IMR-90 (cell line): ENCODE results near the gene SYT5. TPM values are rescaled to one million over a fixed set of nuclear protein-coding genes. Genes with fewer than 3 reads are reported as not detected.
A peak's percentile ranks its signal among the peaks of the same experiment; 100 is the strongest.

ENCODE experiments used
- ATAC-seq: fragments of 200-7000 bp; cut with Tn5 transposase; 2 replicates; pipeline ENCODE4 v1.9.1; 2020; ENCODE audit warnings: low read depth, mild to moderate bottlenecking, moderate library complexity
- BruUV-seq: library from RNA; stranded (reverse); fragments of 400-500 nt; replicated peaks from 2 replicates; lab custom pipeline; 2021; lab: Mats Ljungman, UMichigan
- CTCF ChIA-PET: fragments of 300-600 bp; formaldehyde crosslinking; extraction: SDS; loops from one replicate; lab custom pipeline; 2021; ENCODE audit warnings: antibody characterized with exemption; lab: Yijun Ruan, JAX
- POLR2A ChIA-PET: fragments of 300-600 bp; sonication (Branson Sonifier 250); formaldehyde crosslinking; loops from one replicate; lab custom pipeline; 2022; ENCODE audit warnings: antibody characterized with exemption; ENCODE audit not compliant: unreplicated experiment; lab: Charles Lee
- DNase-seq: peaks from one replicate; pipeline ENCODE4 v3.0.0; 2013
- H2AFZ ChIP-seq: replicated peaks from 2 replicates; pipeline ENCODE3; 2013; ENCODE audit warnings: low read length, mild to moderate bottlenecking; ENCODE audit not compliant: poor library complexity
- H2AK5ac ChIP-seq: 2 replicates; pipeline ENCODE4 v1.6.1; 2013; ENCODE audit warnings: low read depth, low read length, inconsistent platforms
- H2AK9ac ChIP-seq: replicated peaks from 2 replicates; pipeline ENCODE3; 2013; ENCODE audit warnings: mild to moderate bottlenecking, low read depth, low read length, moderate library complexity; ENCODE audit not compliant: poor library complexity
- H2BK120ac ChIP-seq: 2 replicates; pipeline ENCODE4 v1.6.1; 2013; ENCODE audit warnings: low read depth, low read length, inconsistent platforms
- H2BK15ac ChIP-seq: 3 replicates; pipeline ENCODE4 v1.6.1; 2013; ENCODE audit warnings: low read depth, low read length, inconsistent platforms
- H2BK20ac ChIP-seq: 2 replicates; pipeline ENCODE4 v1.6.1; 2013; ENCODE audit warnings: low read depth, mild to moderate bottlenecking, inconsistent platforms, low read length, moderate library complexity
- H2BK5ac ChIP-seq: 2 replicates; pipeline ENCODE4 v1.6.1; 2013; ENCODE audit warnings: mild to moderate bottlenecking, low read depth, low read length, inconsistent platforms; ENCODE audit not compliant: poor library complexity, severe bottlenecking
- H3K14ac ChIP-seq: replicated peaks from 2 replicates; pipeline ENCODE4 v1.6.1; 2013; ENCODE audit warnings: low read depth, low read length, inconsistent platforms
- H3K18ac ChIP-seq: 2 replicates; pipeline ENCODE4 v1.6.1; 2013; ENCODE audit warnings: low read depth, low read length, control low read depth
- H3K23ac ChIP-seq: 2 replicates; pipeline ENCODE4 v1.6.1; 2013; ENCODE audit warnings: low read depth, low read length, inconsistent platforms
- H3K27ac ChIP-seq: 2 replicates; pipeline ENCODE4 v1.5.1; 2013; ENCODE audit warnings: mild to moderate bottlenecking, control low read depth, low read length; ENCODE audit not compliant: insufficient read depth
- H3K27me3 ChIP-seq: 2 replicates; pipeline ENCODE4 v1.6.1; 2013; ENCODE audit warnings: low read length; ENCODE audit not compliant: control insufficient read depth, insufficient read depth
- H3K36me3 ChIP-seq: 2 replicates; pipeline ENCODE4 v1.6.1; 2013; ENCODE audit warnings: low read length, mixed read lengths; ENCODE audit not compliant: control insufficient read depth, insufficient read depth
- H3K4ac ChIP-seq: 2 replicates; pipeline ENCODE4 v1.6.1; 2013; ENCODE audit warnings: low read depth, low read length, inconsistent platforms
- H3K4me1 ChIP-seq: 2 replicates; pipeline ENCODE4 v1.6.1; 2013; ENCODE audit warnings: low read length, mixed read lengths; ENCODE audit not compliant: control insufficient read depth, insufficient read depth
- H3K4me2 ChIP-seq: 2 replicates; pipeline ENCODE4 v1.6.1; 2013; ENCODE audit warnings: low read depth, mild to moderate bottlenecking, control low read depth, low read length, moderate library complexity
- H3K4me3 ChIP-seq: 2 replicates; pipeline ENCODE4 v1.5.1; 2013; ENCODE audit warnings: low read depth, mild to moderate bottlenecking, control low read depth, low read length, moderate library complexity; ENCODE audit not compliant: insufficient read depth
- H3K56ac ChIP-seq: 2 replicates; pipeline ENCODE4 v1.6.1; 2013; ENCODE audit warnings: low read length, inconsistent platforms; ENCODE audit not compliant: insufficient read depth; ENCODE audit errors: extremely low read depth
- H3K79me1 ChIP-seq, 2 experiments: 2 replicates each; pipeline ENCODE4 v1.6.1; 2013; ENCODE audit warnings: low read length in 2 of 2, inconsistent platforms in 1 of 2, low read depth in 1 of 2
- H3K9ac ChIP-seq: 2 replicates; pipeline ENCODE4 v1.6.1; 2013; ENCODE audit warnings: low read depth, low read length, control low read depth
- H3K9me1 ChIP-seq: 2 replicates; pipeline ENCODE4 v1.6.1; 2013; ENCODE audit warnings: low read length, inconsistent platforms; ENCODE audit not compliant: insufficient read depth
- H3K9me3 ChIP-seq: 2 replicates; pipeline ENCODE4 v1.6.1; 2013; ENCODE audit warnings: low read length; ENCODE audit not compliant: control insufficient read depth, insufficient read depth
- H4K20me1 ChIP-seq: 2 replicates; pipeline ENCODE4 v1.6.1; 2013; ENCODE audit warnings: low read length, inconsistent platforms; ENCODE audit not compliant: insufficient read depth
- H4K5ac ChIP-seq: 2 replicates; pipeline ENCODE4 v1.6.1; 2013; ENCODE audit warnings: mild to moderate bottlenecking, low read depth, low read length, control low read depth
- H4K8ac ChIP-seq, 2 experiments: 2 replicates each; pipeline ENCODE4 v1.6.1; 2013; ENCODE audit warnings: low read depth in 2 of 2, low read length in 2 of 2, control low read depth in 1 of 2, inconsistent platforms in 1 of 2
- H4K91ac ChIP-seq: 2 replicates; pipeline ENCODE4 v1.6.1; 2013; ENCODE audit warnings: low read depth, low read length, inconsistent platforms; ENCODE audit not compliant: insufficient read depth
- BHLHE40 ChIP-seq: fragments of 150-350 bp; IDR thresholded peaks from 2 replicates; pipeline ENCODE4 v1.6.1; 2016; ENCODE audit warnings: mild to moderate bottlenecking, low read depth, low read length
- CEBPB ChIP-seq: IDR thresholded peaks from 2 replicates; pipeline ENCODE4 v1.6.1; 2012; ENCODE audit warnings: low read depth, low read length, improper control_type of control experiment
- CHD1 ChIP-seq: IDR thresholded peaks from 2 replicates; pipeline ENCODE4 v1.6.1; 2012; ENCODE audit warnings: low read depth, low read length, improper control_type of control experiment
- CTCF ChIP-seq: conservative IDR thresholded peaks from 2 replicates; pipeline ENCODE4 v1.5.1; 2012; ENCODE audit warnings: mild to moderate bottlenecking, low read depth, low read length, improper control_type of control experiment
- ELK1 ChIP-seq: fragments of 150-350 bp; IDR thresholded peaks from 2 replicates; pipeline ENCODE4 v1.6.1; 2016; ENCODE audit warnings: low read depth, mild to moderate bottlenecking, low read length, moderate library complexity, borderline replicate concordance
- FOS ChIP-seq: fragments of 150-350 bp; IDR thresholded peaks from 2 replicates; pipeline ENCODE4 v1.6.1; 2016; ENCODE audit warnings: low read depth, low read length
- MAFK ChIP-seq: IDR thresholded peaks from 2 replicates; pipeline ENCODE4 v1.6.1; 2012; ENCODE audit warnings: low read depth, low read length, improper control_type of control experiment
- MAZ ChIP-seq: IDR thresholded peaks from 2 replicates; pipeline ENCODE4 v1.6.1; 2012; ENCODE audit warnings: low read depth, mild to moderate bottlenecking, low read length, improper control_type of control experiment, moderate library complexity, borderline replicate concordance
- MXI1 ChIP-seq: IDR thresholded peaks from 2 replicates; pipeline ENCODE4 v1.6.1; 2012; ENCODE audit warnings: low read depth, mild to moderate bottlenecking, low read length, moderate library complexity, borderline replicate concordance
- NFE2L2 ChIP-seq: fragments of 150-350 bp; IDR thresholded peaks from 2 replicates; pipeline ENCODE4 v1.6.1; 2016; ENCODE audit warnings: low read depth, mild to moderate bottlenecking, low read length
- POLR2A ChIP-seq: IDR thresholded peaks from 2 replicates; pipeline ENCODE4 v1.6.1; 2012; ENCODE audit warnings: mild to moderate bottlenecking, low read depth, low read length
- RAD21 ChIP-seq: IDR thresholded peaks from 2 replicates; pipeline ENCODE4 v1.6.1; 2012; ENCODE audit warnings: low read length, improper control_type of control experiment
- RCOR1 ChIP-seq: IDR thresholded peaks from 2 replicates; pipeline ENCODE4 v1.6.1; 2012; ENCODE audit warnings: mild to moderate bottlenecking, low read length, improper control_type of control experiment; ENCODE audit not compliant: insufficient replicate concordance
- RFX5 ChIP-seq: IDR thresholded peaks from 2 replicates; pipeline ENCODE4 v1.8.0; 2012; ENCODE audit warnings: low read depth, mild to moderate bottlenecking, low read length, moderate library complexity
- SMC3 ChIP-seq: fragments of 150-350 bp; IDR thresholded peaks from 2 replicates; pipeline ENCODE4 v1.6.1; 2016; ENCODE audit warnings: low read depth, mild to moderate bottlenecking, antibody characterized with exemption, low read length, moderate library complexity
- USF2 ChIP-seq: fragments of 150-350 bp; IDR thresholded peaks from 2 replicates; pipeline ENCODE4 v1.6.1; 2017; ENCODE audit warnings: mild to moderate bottlenecking, antibody characterized with exemption, low read length, low read depth
- WGBS, 2 experiments: methylation state at CpG; one replicate each; pipeline versions ENCODE4 v1.1.5 to v1.1.7; 2013; ENCODE audit warnings: missing lambda C conversion rate in 2 of 2; ENCODE audit not compliant: insufficient read length in 1 of 2; ENCODE audit errors: extremely low coverage in 2 of 2; 5-methylcytosine and 5-hydroxymethylcytosine counted together
- dilution Hi-C: fragments of 300-500 bp; cut with HindIII; formaldehyde crosslinking; loops from one replicate; pipeline ENCODE4 v1.14.3; 2018; ENCODE audit warnings: low sequenced_read_pairs; ENCODE audit not compliant: unreplicated experiment
- in situ Hi-C: fragments of 300-500 bp; cut with MboI; formaldehyde crosslinking; loops from 3 replicates; pipeline ENCODE4 v1.14.3; 2019; ENCODE audit warnings: low sequenced_read_pairs, inconsistent platforms, mixed read lengths
- intact Hi-C: fragments of 100-400 bp; cut with micrococcal nuclease; formaldehyde crosslinking; loops from 2 replicates; pipeline ENCODE4 v1.10.0; 2022
- polyA plus RNA-seq, 3 experiments: library from polyadenylated mRNA; depleted of rRNA; stranded (reverse); fragments of >200 nt; gene quantifications; 2 replicates each; pipeline ENCODE4 v1.2.3, GENCODE V29; 2012; ENCODE audit warnings: low replicate concordance in 1 of 3
- total RNA-seq: library from RNA; depleted of rRNA; stranded (reverse); fragments of >200 nt; gene quantifications from 2 replicates; pipeline ENCODE4 v1.2.3, GENCODE V29; 2012

Gene SYT5
- total and polyA plus RNA-seq, 2 of the 4 experiments (the other 2 are of a cell fraction): under 0.01 to 0.15 TPM

GRCh38 chr19:55174425-55175116 lies 5.5 kb downstream of the SYT5 start:
- Histone ChIP-seq H2BK20ac (no peak overlapping the region), H2BK15ac (no peak overlapping the region), H4K20me1 (peaks cover 5% of the 10 kb centered on the region), H3K27me3 (peaks cover 16% of the 10 kb centered on the region), H2AK5ac (no peak overlapping the region), H3K23ac (no peak overlapping the region), H3K4me2 (no peak overlapping the region), H3K4me1 (peaks cover 4% of the 10 kb centered on the region), H3K4ac (no peak overlapping the region), H3K79me1 (no peaks in the 10 kb centered on the region), H3K56ac (no peak overlapping the region), H3K4me3 (no peak overlapping the region), H4K8ac (no peak overlapping the region), H3K27ac (no peak overlapping the region), H2BK120ac (no peak overlapping the region), H3K36me3 (no peaks in the 10 kb centered on the region), H2AFZ (peak overlapping the region; percentile 46), H3K9me3 (no peaks in the 10 kb centered on the region), H2BK5ac (no peak overlapping the region), H3K9ac (no peak overlapping the region), H4K5ac (no peak overlapping the region), H4K91ac (no peak overlapping the region), H3K18ac (no peak overlapping the region), H3K14ac (no peak overlapping the region), H3K9me1 (no peaks in the 10 kb centered on the region), H2AK9ac (no peak overlapping the region)
- 74% methylated on average over 7 of the region's 21 CpGs; no CpG with 5 or more reads in 1 of the 2 experiments for WGBS, 2 experiments
- DNase-seq (no peak), ATAC-seq (no peak)
- in situ Hi-C loops: no loop called here
- CTCF ChIA-PET: no interaction called here
- BruUV-seq: no TSS peak
- POLR2A ChIA-PET: no interaction called here
- intact Hi-C loops: no loop called here
- TF ChIP-seq MAFK (no peak), CTCF (no peak), NFE2L2 (no peak), RCOR1 (no peak), RFX5 (no peak), USF2 (no peak), RAD21 (no peak), SMC3 (no peak), CHD1 (no peak), ELK1 (no peak), MXI1 (no peak), FOS (no peak), POLR2A (no peak), MAZ (no peak), BHLHE40 (no peak), CEBPB (no peak)
- dilution Hi-C loops: no loop called here
